ENCODE results near the gene PTPRD.

GRCh38 chr9:9362332-9362731 is 1250.5 kb downstream of the PTPRD start:
- TF ChIP-seq, protein P1, sequence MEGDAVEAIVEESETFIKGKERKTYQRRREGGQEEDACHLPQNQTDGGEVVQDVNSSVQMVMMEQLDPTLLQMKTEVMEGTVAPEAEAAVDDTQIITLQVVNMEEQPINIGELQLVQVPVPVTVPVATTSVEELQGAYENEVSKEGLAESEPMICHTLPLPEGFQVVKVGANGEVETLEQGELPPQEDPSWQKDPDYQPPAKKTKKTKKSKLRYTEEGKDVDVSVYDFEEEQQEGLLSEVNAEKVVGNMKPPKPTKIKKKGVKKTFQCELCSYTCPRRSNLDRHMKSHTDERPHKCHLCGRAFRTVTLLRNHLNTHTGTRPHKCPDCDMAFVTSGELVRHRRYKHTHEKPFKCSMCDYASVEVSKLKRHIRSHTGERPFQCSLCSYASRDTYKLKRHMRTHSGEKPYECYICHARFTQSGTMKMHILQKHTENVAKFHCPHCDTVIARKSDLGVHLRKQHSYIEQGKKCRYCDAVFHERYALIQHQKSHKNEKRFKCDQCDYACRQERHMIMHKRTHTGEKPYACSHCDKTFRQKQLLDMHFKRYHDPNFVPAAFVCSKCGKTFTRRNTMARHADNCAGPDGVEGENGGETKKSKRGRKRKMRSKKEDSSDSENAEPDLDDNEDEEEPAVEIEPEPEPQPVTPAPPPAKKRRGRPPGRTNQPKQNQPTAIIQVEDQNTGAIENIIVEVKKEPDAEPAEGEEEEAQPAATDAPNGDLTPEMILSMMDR (IDR thresholded peaks at IDR 0.05; ENCODE audit: low read depth, low read length, poor library complexity, severe bottlenecking), result no peak
- no peak for TF ChIP-seq EZH2phosphoT487 (IDR thresholded peaks at IDR 0.05; ENCODE audit: borderline replicate concordance, low read length)

Data from DOHH2 (cell line).